Measurements from ENCODE around the gene OR51I2. TPM values are rescaled to one million over a fixed set of nuclear protein-coding genes. Genes with fewer than 3 reads are reported as not detected.

OR51I2 gene
- total and polyA plus RNA-seq, 2 of the 13 experiments (the other 11 are each of a cell fraction or from before 2014, with no cell fraction given), result not detected

GRCh38 chr11:5505363-5506048 lies 56.4 kb downstream of the OR51I2 start:
- no peak overlapping the region for H3K4me2 ChIP-seq (ENCODE audit: low read depth, low read length)
- ChIA-PET CTCF (ENCODE audit: low intra/inter-chr PET ratio, low total read pairs) (no interaction called here), POLR2A (no interaction called here)
- no peak overlapping the region for H2AFZ ChIP-seq (ENCODE audit: low read length)
- H3K79me2 ChIP-seq (ENCODE audit: insufficient read depth, low read length), result no peaks in the 10 kb centered on the region
- no peak for DNase-seq (ENCODE audit: low spot score)
- no peak for ATAC-seq
- no peaks in the 10 kb centered on the region for H3K4me1 ChIP-seq (ENCODE audit: insufficient read depth, low read length)
- 5% methylated on average over 8 of the region's 9 CpGs for WGBS (ENCODE audit: low lambda C conversion rate)
- H3K27me3 ChIP-seq (ENCODE audit: control insufficient read depth in 1 of 2, insufficient read depth in 2 of 2, low read length in 2 of 2), result peaks cover 0 to 17% of the 10 kb centered on the region in 2 experiments; a peak in 3 of 5 replicates
- BruUV-seq (replicated peaks), result no TSS peak
- no peak overlapping the region for H3K4me3 ChIP-seq (replicated peaks in 1 of 3; ENCODE audit: insufficient read depth in 1 of 3, low read depth in 2 of 3, low read length in 3 of 3)
- H3K9ac ChIP-seq (ENCODE audit: insufficient read depth, low read depth, low read length), result no peak overlapping the region
- no peaks in the 10 kb centered on the region for H3K9me3 ChIP-seq (ENCODE audit: low read length)
- H4K20me1 ChIP-seq (ENCODE audit: insufficient read depth, low read length), result no peaks in the 10 kb centered on the region; the same call in 1 of the 2 replicates
- TF ChIP-seq ZFYVE20 (CRISPR knock-in tag; IDR thresholded peaks at IDR 0.05; ENCODE audit: borderline replicate concordance, low read depth), result no peak
- no peak for TF ChIP-seq ZNF354B (CRISPR knock-in tag; IDR thresholded peaks at IDR 0.05)
- no peak for TF ChIP-seq ZSCAN25 (CRISPR knock-in tag; IDR thresholded peaks at IDR 0.05)
- no peak for TF ChIP-seq GFI1 (CRISPR knock-in tag; IDR thresholded peaks at IDR 0.05; ENCODE audit: borderline replicate concordance)
- no peak for TF ChIP-seq ZBTB1 (CRISPR knock-in tag; IDR thresholded peaks at IDR 0.05; ENCODE audit: borderline replicate concordance)
- TF ChIP-seq NR2F1 (CRISPR knock-in tag; IDR thresholded peaks at IDR 0.05), result no peak
- no peak for TF ChIP-seq TBX2 (CRISPR knock-in tag; IDR thresholded peaks at IDR 0.05; ENCODE audit: borderline replicate concordance)
- TF ChIP-seq GLMP (CRISPR knock-in tag; IDR thresholded peaks at IDR 0.05; ENCODE audit: borderline replicate concordance), result no peak
- TF ChIP-seq ZKSCAN1 (IDR thresholded peaks at IDR 0.05; ENCODE audit: low read length), result no peak
- no peak for TF ChIP-seq ZNF10 (CRISPR knock-in tag; IDR thresholded peaks at IDR 0.05; ENCODE audit: borderline replicate concordance, low read depth)
- TF ChIP-seq, protein P1, sequence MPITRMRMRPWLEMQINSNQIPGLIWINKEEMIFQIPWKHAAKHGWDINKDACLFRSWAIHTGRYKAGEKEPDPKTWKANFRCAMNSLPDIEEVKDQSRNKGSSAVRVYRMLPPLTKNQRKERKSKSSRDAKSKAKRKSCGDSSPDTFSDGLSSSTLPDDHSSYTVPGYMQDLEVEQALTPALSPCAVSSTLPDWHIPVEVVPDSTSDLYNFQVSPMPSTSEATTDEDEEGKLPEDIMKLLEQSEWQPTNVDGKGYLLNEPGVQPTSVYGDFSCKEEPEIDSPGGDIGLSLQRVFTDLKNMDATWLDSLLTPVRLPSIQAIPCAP (CRISPR knock-in tag; IDR thresholded peaks at IDR 0.05; ENCODE audit: low read depth), result no peak
- TF ChIP-seq DNMT1 (CRISPR knock-in tag; IDR thresholded peaks at IDR 0.05), result no peak
- no peak for TF ChIP-seq TCF7 (IDR thresholded peaks at IDR 0.05; ENCODE audit: low read depth)
- no peak for TF ChIP-seq ZNF17 (CRISPR knock-in tag; IDR thresholded peaks at IDR 0.05)
- TF ChIP-seq YEATS4 (CRISPR knock-in tag; IDR thresholded peaks at IDR 0.05; ENCODE audit: borderline replicate concordance), result no peak
- no peak for TF ChIP-seq JARID2 (CRISPR knock-in tag; IDR thresholded peaks at IDR 0.05; ENCODE audit: insufficient replicate concordance)
- TF ChIP-seq POLR2AphosphoS5 (IDR thresholded peaks at IDR 0.05; ENCODE audit: low read depth, low read length), result no peak
- no peak for TF ChIP-seq ZC3H13 (CRISPR knock-in tag; IDR thresholded peaks at IDR 0.05)
- no peak for TF ChIP-seq MAF1 (CRISPR knock-in tag; IDR thresholded peaks at IDR 0.05; ENCODE audit: borderline replicate concordance)
- in situ Hi-C loops (cut with HindIII; ENCODE audit: extremely low pct_ligation_motif_present, low pct_unique_long_range_greater_than_20kb) (no loop called here), intact Hi-C loops (cut with micrococcal nuclease; ENCODE audit: unreplicated experiment) (no loop called here)
- H3K27ac ChIP-seq (ENCODE audit: extremely low read length, insufficient read depth, low read length), result no peak overlapping the region
- no peaks in the 10 kb centered on the region for H3K36me3 ChIP-seq (replicated peaks in 1 of 2; ENCODE audit: control insufficient read depth in 1 of 2, insufficient read depth in 2 of 2, low read length in 2 of 2)
- FAIRE-seq, result no peak

All from HepG2 (cell line).